ENCODE measurements around the gene OSBPL3.

DNA sequence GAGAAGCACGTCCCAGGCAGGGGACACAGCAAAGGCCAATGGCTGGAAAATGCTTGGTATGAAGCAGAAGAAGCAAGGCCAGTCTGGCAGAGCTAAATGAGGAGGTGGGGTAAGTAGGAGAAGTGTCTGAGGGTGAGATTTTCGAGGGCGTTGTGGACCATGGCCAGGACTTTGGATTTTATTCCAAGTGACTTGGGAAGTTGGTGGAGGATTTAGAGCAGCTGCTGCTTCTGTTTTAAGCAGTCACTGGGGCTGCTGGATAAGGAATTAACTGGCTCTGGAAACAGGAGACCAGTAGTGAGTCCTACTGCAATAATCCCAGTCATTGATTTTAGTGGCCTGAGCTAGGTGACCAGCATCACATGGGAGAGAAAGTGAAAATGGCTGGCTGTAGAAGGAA, 155.1 kb downstream of the OSBPL3 start:
- TF ChIP-seq EZH2 (IDR thresholded peaks at IDR 0.05; ENCODE audit: low read length), result no peak
- TF ChIP-seq, protein P1, sequence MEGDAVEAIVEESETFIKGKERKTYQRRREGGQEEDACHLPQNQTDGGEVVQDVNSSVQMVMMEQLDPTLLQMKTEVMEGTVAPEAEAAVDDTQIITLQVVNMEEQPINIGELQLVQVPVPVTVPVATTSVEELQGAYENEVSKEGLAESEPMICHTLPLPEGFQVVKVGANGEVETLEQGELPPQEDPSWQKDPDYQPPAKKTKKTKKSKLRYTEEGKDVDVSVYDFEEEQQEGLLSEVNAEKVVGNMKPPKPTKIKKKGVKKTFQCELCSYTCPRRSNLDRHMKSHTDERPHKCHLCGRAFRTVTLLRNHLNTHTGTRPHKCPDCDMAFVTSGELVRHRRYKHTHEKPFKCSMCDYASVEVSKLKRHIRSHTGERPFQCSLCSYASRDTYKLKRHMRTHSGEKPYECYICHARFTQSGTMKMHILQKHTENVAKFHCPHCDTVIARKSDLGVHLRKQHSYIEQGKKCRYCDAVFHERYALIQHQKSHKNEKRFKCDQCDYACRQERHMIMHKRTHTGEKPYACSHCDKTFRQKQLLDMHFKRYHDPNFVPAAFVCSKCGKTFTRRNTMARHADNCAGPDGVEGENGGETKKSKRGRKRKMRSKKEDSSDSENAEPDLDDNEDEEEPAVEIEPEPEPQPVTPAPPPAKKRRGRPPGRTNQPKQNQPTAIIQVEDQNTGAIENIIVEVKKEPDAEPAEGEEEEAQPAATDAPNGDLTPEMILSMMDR (optimal IDR thresholded peaks at IDR 0.05 in 1 of 3, IDR thresholded peaks at IDR 0.05 in 1 of 3, conservative IDR thresholded peaks at IDR 0.05 in 1 of 3; ENCODE audit: extremely low read depth in 1 of 3, insufficient read depth in 2 of 3, low read length in 3 of 3), result no peak
